K562 (cell line): ENCODE data around the gene ACOT7. TPM values are rescaled to one million over a fixed set of nuclear protein-coding genes. Genes with fewer than 3 reads are reported as not detected.

Experiments used
- ATAC-seq: fragments of 200-7000 bp; cut with Tn5 transposase; 3 replicates; pipeline ENCODE4 v1.9.1; 2020; ENCODE audit warnings: moderate library complexity
- BruUV-seq: library from RNA; stranded (reverse); fragments of 400-500 nt; replicated peaks from 2 replicates; lab custom pipeline; 2021; lab: Mats Ljungman, UMichigan
- CTCF ChIA-PET: fragments of 300-600 bp; formaldehyde crosslinking; extraction: SDS; loops from one replicate; lab custom pipeline; 2021; ENCODE audit warnings: low intra/inter-chr PET ratio; lab: Yijun Ruan, JAX
- POLR2A ChIA-PET: fragments of 300-600, 350-650 bp; sonication (Branson Sonifier 250); formaldehyde crosslinking; extraction: SDS; loops from one replicate; lab custom pipeline; 2021; ENCODE audit warnings: antibody characterized with exemption, inconsistent platforms; lab: Yijun Ruan, JAX
- DNase-seq, 4 experiments: peaks; one replicate each; pipeline versions ENCODE4 v3.0.0 to v3.0.0-alpha.2; 2011 to 2018; ENCODE audit warnings: low spot score in 3 of 4, mixed read lengths in 3 of 4; ENCODE audit errors: extremely low read depth in 1 of 4
- FAIRE-seq: peaks from 2 replicates; lab custom pipeline; 2011; peaks lifted over from hg19 to GRCh38; lab: Jason Lieb, UNC
- H2AFZ ChIP-seq: 2 replicates; pipeline ENCODE4 v1.6.0; 2011; ENCODE audit warnings: low read depth, low read length, control low read depth, inconsistent platforms
- H3K27ac ChIP-seq: fragments of 200-600 bp; 3 replicates; pipeline ENCODE4 v1.8.0; 2011; ENCODE audit warnings: low read depth, mild to moderate bottlenecking, control low read depth, inconsistent platforms, low read length, moderate library complexity, mixed read lengths; ENCODE audit errors: extremely low read depth
- H3K27me3 ChIP-seq, 2 experiments: fragments of 300-600 bp in 1 of 2; 2 replicates in 1 of 2; 3 replicates in 1 of 2; pipeline versions ENCODE4 v1.6.0 to v1.8.0; 2011; ENCODE audit warnings: inconsistent platforms in 2 of 2, low read length in 2 of 2, mild to moderate bottlenecking in 1 of 2, mixed read lengths in 1 of 2, moderate library complexity in 1 of 2; ENCODE audit not compliant: control insufficient read depth in 2 of 2, insufficient read depth in 2 of 2
- H3K36me3 ChIP-seq: fragments of 300-600 bp; 3 replicates; pipeline ENCODE4 v1.8.0; 2011; ENCODE audit warnings: mild to moderate bottlenecking, low read length, inconsistent platforms; ENCODE audit not compliant: control insufficient read depth, insufficient read depth
- H3K4me1 ChIP-seq, 2 experiments: fragments of 200-600 bp in 1 of 2; replicated peaks in 1 of 2; 2 replicates in 1 of 2; 3 replicates in 1 of 2; pipeline versions ENCODE4 v1.5.1 to v1.8.0; 2011; ENCODE audit warnings: inconsistent platforms in 2 of 2, low read length in 2 of 2, mild to moderate bottlenecking in 1 of 2, mixed read lengths in 1 of 2, moderate library complexity in 1 of 2; ENCODE audit not compliant: control insufficient read depth in 2 of 2, insufficient read depth in 2 of 2
- H3K4me2 ChIP-seq: 2 replicates; pipeline ENCODE4 v1.6.1; 2011; ENCODE audit warnings: low read length, control low read depth, inconsistent platforms, mixed read lengths; ENCODE audit not compliant: insufficient read depth
- H3K4me3 ChIP-seq: fragments of 200-600 bp; sonication (generic), shearing (Covaris generic); 2 replicates; pipeline ENCODE4 v1.5.1; 2016; ENCODE audit warnings: control low read depth, inconsistent platforms
- H3K79me2 ChIP-seq: fragments of 200-600 bp; 3 replicates; pipeline ENCODE4 v1.8.0; 2011; ENCODE audit warnings: low read length, inconsistent platforms; ENCODE audit not compliant: control insufficient read depth, insufficient read depth
- H3K9ac ChIP-seq, 2 experiments: 2 replicates each; pipeline versions ENCODE4 v1.6.0 to v1.6.1; 2011; ENCODE audit warnings: low read depth in 2 of 2, low read length in 2 of 2, control low read depth in 1 of 2, inconsistent platforms in 1 of 2, mild to moderate bottlenecking in 1 of 2, mixed read lengths in 1 of 2; ENCODE audit not compliant: insufficient read depth in 1 of 2
- H3K9me1 ChIP-seq: one replicate; pipeline ENCODE4 v1.6.0; 2011; ENCODE audit warnings: inconsistent platforms, mild to moderate bottlenecking, low read length, moderate library complexity; ENCODE audit not compliant: control insufficient read depth, insufficient read depth
- H3K9me3 ChIP-seq: replicated peaks from 2 replicates; pipeline ENCODE4 v1.5.1; 2011; ENCODE audit warnings: low read depth, low read length, inconsistent platforms; ENCODE audit not compliant: control insufficient read depth, insufficient read depth
- H4K20me1 ChIP-seq: replicated peaks from 2 replicates; pipeline ENCODE4 v1.6.1; 2011; ENCODE audit warnings: low read length, inconsistent platforms, mixed read lengths; ENCODE audit not compliant: control insufficient read depth, insufficient read depth
- ARID2 ChIP-seq: fragments of 450-650 bp; IDR thresholded peaks from 2 replicates; pipeline ENCODE4 v1.6.1; 2017; ENCODE audit warnings: antibody characterized with exemption, mild to moderate bottlenecking
- CBX5 ChIP-seq: IDR thresholded peaks from 2 replicates; pipeline ENCODE4 v1.6.1; 2014; ENCODE audit warnings: low read depth, borderline replicate concordance
- DNMT1 ChIP-seq: fragments of 450-650 bp; IDR thresholded peaks from 2 replicates; pipeline ENCODE4 v1.6.1; 2016; ENCODE audit warnings: antibody characterized with exemption, mild to moderate bottlenecking
- E4F1 ChIP-seq: fragments of 250-450 bp; sonication (Bioruptor Pico); IDR thresholded peaks from 2 replicates; pipeline ENCODE4 v1.5.0; 2021; ENCODE audit warnings: mild to moderate bottlenecking, borderline replicate concordance
- FOS ChIP-seq: IDR thresholded peaks from 3 replicates; pipeline ENCODE4 v1.6.1; 2011; ENCODE audit not compliant: insufficient read length; ENCODE audit errors: extremely low read depth
- GABPA ChIP-seq: fragments of 200-800 bp; sonication (Bioruptor generic); conservative IDR thresholded peaks from 2 replicates; pipeline ENCODE4 v1.6.1; 2016; ENCODE audit warnings: low read depth, missing genetic modification characterization, missing compliant biosample characterization
- GATAD2B ChIP-seq: fragments of 450-650 bp; IDR thresholded peaks from 2 replicates; pipeline ENCODE4 v1.6.1; 2017; ENCODE audit warnings: mild to moderate bottlenecking, borderline replicate concordance
- GTF2B ChIP-seq: IDR thresholded peaks from 2 replicates; pipeline ENCODE4 v1.6.1; 2011; ENCODE audit not compliant: insufficient read length; ENCODE audit errors: extremely low read depth
- HNRNPUL1 ChIP-seq: fragments of 200-400 bp; formaldehyde crosslinking; IDR thresholded peaks from 2 replicates; pipeline ENCODE4 v1.6.1; 2017; ENCODE audit warnings: low read length
- ID3 ChIP-seq, 2 experiments: fragments of 250-450 bp in 1 of 2; fragments of 450-650 bp in 1 of 2; sonication (Bioruptor Pico) in 1 of 2; IDR thresholded peaks; 2 replicates each; pipeline versions ENCODE4 v1.6.1 to v1.8.0; 2016 to 2021; ENCODE audit warnings: mild to moderate bottlenecking in 2 of 2, moderate library complexity in 2 of 2, missing compliant biosample characterization in 1 of 2, missing genetic modification characterization in 1 of 2
- KLF1 ChIP-seq: fragments of 450-650 bp; IDR thresholded peaks from 2 replicates; pipeline ENCODE4 v1.6.1; 2016; ENCODE audit warnings: missing genetic modification characterization, missing compliant biosample characterization
- MECOM ChIP-seq: fragments of 250-450 bp; sonication (Bioruptor Pico); IDR thresholded peaks from 2 replicates; pipeline ENCODE4 v1.8.0; 2022; ENCODE audit warnings: inconsistent platforms
- MED1 ChIP-seq: sonication (generic); formaldehyde crosslinking; IDR thresholded peaks from 2 replicates; pipeline ENCODE4 v1.8.1; 2023; ENCODE audit warnings: missing genetic modification reagents, borderline replicate concordance
- NFYB ChIP-seq: IDR thresholded peaks from 2 replicates; pipeline ENCODE4 v1.6.1; 2011; ENCODE audit warnings: mild to moderate bottlenecking, moderate library complexity; ENCODE audit not compliant: insufficient read length; ENCODE audit errors: extremely low read depth
- RFX7 ChIP-seq: fragments of 250-450 bp; sonication (Bioruptor Pico); IDR thresholded peaks from 2 replicates; pipeline ENCODE4 v1.5.1; 2021; ENCODE audit warnings: mild to moderate bottlenecking
- SRSF7 ChIP-seq: fragments of 200-400 bp; formaldehyde crosslinking; optimal IDR thresholded peaks from 2 replicates; pipeline ENCODE3; 2017; ENCODE audit warnings: mild to moderate bottlenecking, low read depth, low read length
- ZBTB8A ChIP-seq: fragments of 450-650 bp; IDR thresholded peaks from 2 replicates; pipeline ENCODE4 v1.6.1; 2018; ENCODE audit warnings: mild to moderate bottlenecking, moderate library complexity; ENCODE audit not compliant: partially characterized antibody
- ZNF134 ChIP-seq: fragments of 250-450 bp; sonication (Bioruptor Pico); conservative IDR thresholded peaks from 2 replicates; pipeline ENCODE4 v1.4.0; 2020
- ZNF766 ChIP-seq: fragments of 200-800 bp; sonication (Bioruptor generic); conservative IDR thresholded peaks from 2 replicates; pipeline ENCODE4 v1.6.1; 2016; ENCODE audit warnings: missing genetic modification characterization, missing compliant biosample characterization
- WGBS: fragments of 100-300 bp; shearing (Covaris generic); methylation state at CpG from one replicate; pipeline ENCODE4 v1.1.6; 2016; ENCODE audit warnings: low coverage, mixed read lengths; ENCODE audit not compliant: insufficient coverage; ENCODE audit errors: missing lambda C conversion rate; 5-methylcytosine and 5-hydroxymethylcytosine counted together
- in situ Hi-C: fragments of 300-500 bp; cut with MboI; formaldehyde crosslinking; loops from 4 replicates; pipeline ENCODE4 v1.15.0; 2018; ENCODE audit warnings: inconsistent platforms, mixed read lengths
- intact Hi-C: fragments of 100-400 bp; cut with micrococcal nuclease; formaldehyde crosslinking; loops from 2 replicates; pipeline ENCODE4 v1.14.2; 2022
- polyA plus RNA-seq, 8 experiments: library from polyadenylated mRNA; depleted of rRNA in 4 of 8; stranded (reverse) in 5 of 8; unstranded in 3 of 8; fragments of >200 nt; fragmentation: Nextera tagmentation in 2 of 8; fragmentation: Illumina TruSeq in 1 of 8; extraction: Ambion mirVana in 2 of 8; extraction: Trizol in 1 of 8; gene quantifications; 2 replicates each; pipeline versions ENCODE4 v1.2.1 to v1.2.3, GENCODE V29; 2011 to 2014; ENCODE audit warnings: inconsistent platforms in 1 of 8, missing spikeins in 1 of 8
- total RNA-seq, 7 experiments: library from RNA; depleted of rRNA in 6 of 7; stranded (reverse); fragments of >200 nt in 6 of 7; fragmentation: Illumina TruSeq in 2 of 7; extraction: Trizol in 2 of 7; gene quantifications; 2 replicates each; pipeline versions ENCODE4 v1.2.1 to v1.2.3, GENCODE V29; 2011 to 2021; ENCODE audit warnings: low replicate concordance in 1 of 7

Gene ACOT7
- total and polyA plus RNA-seq, 9 of the 15 experiments (the other 6 are each of a cell fraction or from before 2014, with no cell fraction given): 7.0 to 92.6 (median 37.2) TPM

DNA sequence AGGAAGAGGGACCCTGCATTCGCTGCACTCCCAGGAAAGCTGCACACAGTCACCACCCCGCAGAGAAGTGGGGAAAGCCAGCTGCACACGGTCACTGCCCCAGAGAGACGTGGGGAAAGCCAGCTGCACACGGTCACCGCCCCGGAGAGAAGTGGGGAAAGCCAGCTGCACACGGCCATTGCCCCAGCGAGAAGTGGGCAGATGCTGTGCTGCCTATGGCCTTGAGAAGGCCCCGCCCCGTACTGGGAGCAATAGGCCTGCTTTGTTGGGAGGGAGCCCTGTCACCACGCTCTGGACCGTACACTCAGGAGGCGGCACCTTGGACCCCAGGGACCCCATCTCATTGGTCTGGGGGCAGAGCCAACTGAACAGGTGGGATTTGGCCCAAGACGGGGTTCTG is 128.4 kb downstream of the ACOT7 start:
- Histone ChIP-seq H3K4me2 (no peak overlapping the region), H3K79me2 (no peaks in the 10 kb centered on the region), H3K9ac (0 out of 4 replicates have a peak overlapping the region, but pooled peaks of 1 of the 2 experiments have one; percentile 14), H3K36me3 (no peaks in the 10 kb centered on the region; the same call in 1 of the 3 replicates), H3K9me3 (no peaks in the 10 kb centered on the region), H2AFZ (no peak overlapping the region), H4K20me1 (peaks cover 22% of the 10 kb centered on the region), H3K4me3 (no peak overlapping the region), H3K27ac (no peak overlapping the region), H3K27me3 (no peaks in the 10 kb centered on the region), H3K9me1 (no peaks in the 10 kb centered on the region), H3K4me1 (peaks cover 0 to 75% of the 10 kb centered on the region in 2 experiments; a peak in 3 of 5 replicates)
- in situ Hi-C loops (loop anchor here (25.0 kb wide), 1 partner anchor 947 kb away; no protein-coding TSS in a partner anchor), intact Hi-C loops (no loop called here)
- FAIRE-seq (no peak), ATAC-seq (no peak), DNase-seq (no peak)
- POLR2A ChIA-PET: interaction anchor here (0.6 to 1.2 kb wide), 4 partner anchors 9 to 188 kb away, joined by 3 read pairs; no protein-coding TSS in a partner anchor
- CTCF ChIA-PET: no interaction called here
- WGBS: 58% methylated on average over 13 of the region's 15 CpGs
- TF ChIP-seq CBX5 (no peak), ZNF766 (CRISPR knock-in tag) (no peak), GATAD2B (no peak), GTF2B (no peak), GABPA (tag) (no peak), DNMT1 (no peak), ARID2 (no peak), ID3 (CRISPR knock-in tag; IDR thresholded peaks at IDR 0.05) (no peak), ID3 (tag; IDR thresholded peaks at IDR 0.05) (no peak), HNRNPUL1 (no peak), ZBTB8A (no peak), ZNF134 (no peak), MECOM (CRISPR knock-in tag) (no peak), RFX7 (CRISPR knock-in tag) (no peak), SRSF7 (no peak), MED1 (CRISPR knock-in tag) (no peak), KLF1 (tag) (no peak), E4F1 (CRISPR knock-in tag) (no peak), NFYB (no peak), FOS (no peak)
- BruUV-seq: no TSS peak
